Neural cell (in vitro differentiated cells): ENCODE results near the gene DNAH3. TPM values are rescaled to one million over a fixed set of nuclear protein-coding genes. Genes with fewer than 3 reads are reported as not detected.
A peak's percentile ranks its signal among the peaks of the same experiment; 100 is the strongest.

Experiments used
- H2AFZ ChIP-seq: fragments of 200-600, 300-800 bp; sonication (generic), shearing (Covaris generic); 2 replicates; pipeline ENCODE4 v1.6.0; 2014; ENCODE audit warnings: low read depth, mild to moderate bottlenecking, antibody characterized with exemption, low read length, moderate library complexity
- H3F3A ChIP-seq: fragments of 200-600 bp; shearing (Covaris generic); 2 replicates; pipeline ENCODE4 v1.6.1; 2016; ENCODE audit warnings: mild to moderate bottlenecking, moderate library complexity, mixed read lengths, antibody characterized with exemption, low read length; ENCODE audit not compliant: insufficient read depth, poor library complexity, severe bottlenecking
- H3K27ac ChIP-seq: fragments of 200-600, 300-800 bp; sonication (generic), shearing (Covaris generic); 2 replicates; pipeline ENCODE4 v1.5.1; 2014; ENCODE audit warnings: mild to moderate bottlenecking, low read length, moderate library complexity
- H3K27me3 ChIP-seq: fragments of 300-800, 200-600 bp; sonication (generic), shearing (Covaris generic); 2 replicates; pipeline ENCODE4 v1.6.0; 2014; ENCODE audit warnings: mild to moderate bottlenecking, low read depth, low read length, moderate library complexity; ENCODE audit not compliant: insufficient read depth
- H3K36me3 ChIP-seq: fragments of 300-800, 200-600 bp; sonication (generic), shearing (Covaris generic); 2 replicates; pipeline ENCODE4 v1.5.1; 2014; ENCODE audit warnings: mild to moderate bottlenecking, antibody characterized with exemption, low read length, moderate library complexity; ENCODE audit not compliant: insufficient read depth
- H3K4me2 ChIP-seq: fragments of 300-800, 200-600 bp; sonication (generic), shearing (Covaris generic); 2 replicates; pipeline ENCODE4 v1.6.0; 2014; ENCODE audit warnings: mild to moderate bottlenecking, low read length
- H3K4me3 ChIP-seq: fragments of 300-800, 200-600 bp; sonication (generic), shearing (Covaris generic); 2 replicates; pipeline ENCODE4 v1.5.1; 2014; ENCODE audit warnings: mild to moderate bottlenecking, low read length, moderate library complexity
- H3K79me2 ChIP-seq: fragments of 200-600 bp; shearing (Covaris generic); replicated peaks from 2 replicates; pipeline ENCODE4 v1.6.0; 2014; ENCODE audit warnings: mild to moderate bottlenecking, low read length, moderate library complexity; ENCODE audit not compliant: insufficient read depth
- H3K9ac ChIP-seq: fragments of 300-800, 200-600 bp; sonication (generic), shearing (Covaris generic); 2 replicates; pipeline ENCODE4 v1.6.1; 2016; ENCODE audit warnings: mild to moderate bottlenecking, low read length, mixed read lengths
- H3K9me2 ChIP-seq: fragments of 200-600 bp; shearing (Covaris generic); 2 replicates; pipeline ENCODE4 v1.6.1; 2016; ENCODE audit warnings: mild to moderate bottlenecking, low read length, mixed read lengths; ENCODE audit not compliant: insufficient read depth
- H3K9me3 ChIP-seq: fragments of 200-600, 300-800 bp; sonication (generic), shearing (Covaris generic); 2 replicates; pipeline ENCODE4 v1.6.1; 2016; ENCODE audit warnings: mild to moderate bottlenecking, mixed run types, low read length, moderate library complexity, mixed read lengths
- H4K20me1 ChIP-seq: fragments of 200-600 bp; shearing (Covaris generic); 2 replicates; pipeline ENCODE4 v1.6.1; 2016; ENCODE audit warnings: mild to moderate bottlenecking, mixed run types; ENCODE audit not compliant: insufficient read depth
- CTCF ChIP-seq: fragments of 450-650 bp; IDR thresholded peaks from 2 replicates; pipeline ENCODE4 v1.5.1; 2014; ENCODE audit warnings: antibody characterized with exemption, mild to moderate bottlenecking, moderate library complexity; ENCODE audit not compliant: poor library complexity, severe bottlenecking
- EP300 ChIP-seq: fragments of 450-650 bp; conservative IDR thresholded peaks from 2 replicates; pipeline ENCODE4 v1.6.1; 2014; ENCODE audit warnings: antibody characterized with exemption, mild to moderate bottlenecking, moderate library complexity; ENCODE audit not compliant: poor library complexity, severe bottlenecking
- EZH2 ChIP-seq: fragments of 200-600, 300-800 bp; shearing (Covaris generic), sonication (generic); IDR thresholded peaks from 2 replicates; pipeline ENCODE4 v1.6.1; 2014; ENCODE audit warnings: antibody characterized with exemption, low read length, borderline replicate concordance, mild to moderate bottlenecking; ENCODE audit not compliant: insufficient read depth, poor library complexity, severe bottlenecking
- MXI1 ChIP-seq: fragments of 450-650 bp; conservative IDR thresholded peaks from 2 replicates; pipeline ENCODE4 v1.6.1; 2014; ENCODE audit warnings: antibody characterized with exemption, mild to moderate bottlenecking; ENCODE audit not compliant: poor library complexity, severe bottlenecking
- POLR2AphosphoS5 ChIP-seq: IDR thresholded peaks from 2 replicates; pipeline ENCODE4 v1.6.1; 2012
- RAD21 ChIP-seq: fragments of 450-650 bp; conservative IDR thresholded peaks from 2 replicates; pipeline ENCODE4 v1.6.1; 2014; ENCODE audit warnings: antibody characterized with exemption, mild to moderate bottlenecking, moderate library complexity
- REST ChIP-seq: IDR thresholded peaks from 2 replicates; pipeline ENCODE4 v1.6.1; 2012; ENCODE audit warnings: borderline replicate concordance
- SMC3 ChIP-seq: fragments of 450-650 bp; conservative IDR thresholded peaks from 2 replicates; pipeline ENCODE4 v1.6.1; 2014; ENCODE audit warnings: antibody characterized with exemption, mild to moderate bottlenecking, moderate library complexity; ENCODE audit not compliant: poor library complexity
- TAF1 ChIP-seq: IDR thresholded peaks from 2 replicates; pipeline ENCODE4 v1.6.1; 2012; ENCODE audit warnings: low read depth
- polyA plus RNA-seq: library from polyadenylated mRNA; depleted of rRNA; stranded (reverse); fragments of >200 nt; gene quantifications from 2 replicates; pipeline ENCODE4 v1.2.3, GENCODE V29; 2014

DNAH3 gene
- polyA plus RNA-seq, 1 donor from 2014 or later = 0.06 TPM

GRCh38 chr16:21158208-21159110 is 7.8 kb upstream of the DNAH3 start, which contains the start of gene LDAF1:
LDAF1 (plus strand) TSS chr16:21158674; CDS start chr16:21161183, 2,509 bp downstream.
- Histone ChIP-seq H3K4me2 (peak within 1 kb of the TSS; percentile 26), H3K27me3 (peaks cover 10% of the 10 kb centered on the region), H3K27ac (no peak within 1 kb of the TSS)

GRCh38 chr16:21157632-21158031 is 7.0 kb upstream of the DNAH3 start:
- Histone ChIP-seq H3K9me3 (no peaks in the 10 kb centered on the region), H3K27me3 (peaks cover 10% of the 10 kb centered on the region), H3K4me3 (peak overlapping the region; percentile 84), H4K20me1 (no peaks in the 10 kb centered on the region), H3F3A (no peaks in the 10 kb centered on the region), H3K79me2 (no peaks in the 10 kb centered on the region), H2AFZ (no peak overlapping the region), H3K4me2 (no peak overlapping the region), H3K27ac (no peak overlapping the region), H3K9me2 (no peaks in the 10 kb centered on the region), H3K36me3 (no peaks in the 10 kb centered on the region), H3K9ac (no peak overlapping the region)
- no peak for TF ChIP-seq CTCF
- TF ChIP-seq TAF1 = no peak
- TF ChIP-seq MXI1 = no peak
- no peak for TF ChIP-seq EP300
- TF ChIP-seq POLR2AphosphoS5 = no peak
- no peak for TF ChIP-seq RAD21
- no peak for TF ChIP-seq EZH2
- TF ChIP-seq REST = no peak
- no peak for TF ChIP-seq SMC3

More at GRCh38 chr16:21158208-21159110, 7.8 kb upstream of the DNAH3 start, which contains the start of gene LDAF1:
- H3K4me3 ChIP-seq = peak within 1 kb of the TSS; percentile 84
- peak within 1 kb of the TSS; percentile 72 for H2AFZ ChIP-seq
- TF ChIP-seq SMC3 (peak; percentile 19), CTCF (no peak), RAD21 (peak; percentile 10), MXI1 (peak; percentile 18)
- peak within 1 kb of the TSS; percentile 68 for H3K9ac ChIP-seq
- no peaks in the 10 kb centered on the region for H4K20me1 ChIP-seq
- no peaks in the 10 kb centered on the region for H3K9me2 ChIP-seq
- H3K79me2 ChIP-seq = no peaks in the 10 kb centered on the region
- H3F3A ChIP-seq = no peaks in the 10 kb centered on the region
- no peaks in the 10 kb centered on the region for H3K36me3 ChIP-seq
- H3K9me3 ChIP-seq = no peaks in the 10 kb centered on the region
